A549 (cell line): ENCODE data around the gene ARHGAP32. TPM values are rescaled to one million over a fixed set of nuclear protein-coding genes. Genes with fewer than 3 reads are reported as not detected.

Experiments used
- ATAC-seq, 2 experiments: fragments of 200-7000 bp in 1 of 2; fragments of >200 bp in 1 of 2; cut with Nextera tagmentation in 1 of 2; cut with Tn5 transposase in 1 of 2; 3 replicates each; pipeline versions ENCODE4 v1.8.0 to v1.9.1; 2018 to 2020; ENCODE audit warnings: mild to moderate bottlenecking in 1 of 2, moderate library complexity in 1 of 2
- CTCF ChIA-PET: fragments of 300-600 bp; sonication (Branson Sonifier 250); formaldehyde crosslinking; extraction: SDS; loops from one replicate; lab custom pipeline; 2021; ENCODE audit warnings: antibody characterized with exemption, inconsistent platforms; lab: Yijun Ruan, JAX
- POLR2A ChIA-PET: fragments of 350-600 bp; formaldehyde crosslinking; extraction: SDS; loops from one replicate; lab custom pipeline; 2021; ENCODE audit warnings: antibody characterized with exemption, inconsistent platforms; lab: Yijun Ruan, JAX
- DNase-seq, 2 experiments: peaks; one replicate each; pipeline versions ENCODE4 v3.0.0 to v3.0.0-alpha.2; 2011 to 2016; ENCODE audit warnings: low read depth in 1 of 2, low spot score in 1 of 2
- FAIRE-seq: peaks from 2 replicates; lab custom pipeline; 2011; peaks lifted over from hg19 to GRCh38; lab: Jason Lieb, UNC
- H3K27ac ChIP-seq, 2 experiments: fragments of >200 bp; sonication (Bioruptor Twin); formaldehyde crosslinking; 3 replicates each; pipeline ENCODE4 v1.5.1; 2016 to 2017
- H3K4me1 ChIP-seq: fragments of >200 bp; sonication (Bioruptor Twin); formaldehyde crosslinking; 3 replicates; pipeline ENCODE4 v1.6.1; 2016
- H3K4me2 ChIP-seq: fragments of >200 bp; sonication (Bioruptor Twin); formaldehyde crosslinking; 3 replicates; pipeline ENCODE4 v1.6.1; 2016
- H3K4me3 ChIP-seq: fragments of >200 bp; sonication (Bioruptor Twin); formaldehyde crosslinking; 3 replicates; pipeline ENCODE4 v1.5.1; 2016
- H3K9me3 ChIP-seq: fragments of >200 bp; sonication (Bioruptor Twin); formaldehyde crosslinking; 3 replicates; pipeline ENCODE4 v1.6.1; 2016
- CBX8 ChIP-seq: fragments of 200-600 bp; sonication (generic); IDR thresholded peaks from 2 replicates; pipeline ENCODE4 v1.6.1; 2016
- CEBPB ChIP-seq, 2 experiments: fragments of >200 bp in 1 of 2; sonication (Bioruptor Twin) in 1 of 2; formaldehyde crosslinking in 1 of 2; IDR thresholded peaks; 2 replicates each; pipeline ENCODE4 v1.6.1; 2012 to 2016
- CHD2 ChIP-seq: fragments of 150-350 bp; IDR thresholded peaks from 2 replicates; pipeline ENCODE4 v1.6.1; 2014; ENCODE audit warnings: low read length; ENCODE audit not compliant: partially characterized antibody
- EHF ChIP-seq: fragments of 250-450 bp; sonication (Bioruptor Pico); IDR thresholded peaks from 2 replicates; pipeline ENCODE4 v1.5.0; 2020; ENCODE audit warnings: mild to moderate bottlenecking
- FOXS1 ChIP-seq: fragments of 250-450 bp; sonication (Bioruptor Pico); IDR thresholded peaks from 2 replicates; pipeline ENCODE4 v1.5.0; 2020; ENCODE audit warnings: mild to moderate bottlenecking, moderate library complexity
- GATA3 ChIP-seq: IDR thresholded peaks from 2 replicates; pipeline ENCODE4 v1.6.1; 2012; ENCODE audit warnings: borderline replicate concordance
- HEYL ChIP-seq: fragments of 250-450 bp; sonication (Bioruptor Pico); IDR thresholded peaks from 2 replicates; pipeline ENCODE4 v1.8.0; 2021; ENCODE audit warnings: mild to moderate bottlenecking, moderate library complexity
- HOXB13 ChIP-seq: fragments of 250-450 bp; sonication (Bioruptor Pico); IDR thresholded peaks from 2 replicates; pipeline ENCODE4 v1.5.0; 2020; ENCODE audit warnings: low read depth, mild to moderate bottlenecking, moderate library complexity
- HOXB5 ChIP-seq: fragments of 250-450 bp; sonication (Bioruptor Pico); IDR thresholded peaks from 2 replicates; pipeline ENCODE4 v1.5.0; 2020; ENCODE audit warnings: mild to moderate bottlenecking, moderate library complexity
- JUN ChIP-seq, 2 experiments: fragments of >200 bp; sonication (Bioruptor Twin); formaldehyde crosslinking; IDR thresholded peaks; 2 replicates in 1 of 2; 3 replicates in 1 of 2; pipeline ENCODE4 v1.6.1; 2016 to 2017
- JUNB ChIP-seq: fragments of >200 bp; sonication (Bioruptor Twin); formaldehyde crosslinking; IDR thresholded peaks from 2 replicates; pipeline ENCODE4 v1.6.1; 2016
- KDM1A ChIP-seq: fragments of 200-600 bp; sonication (generic); IDR thresholded peaks from 2 replicates; pipeline ENCODE4 v1.6.1; 2016; ENCODE audit warnings: low read depth, mild to moderate bottlenecking
- MAFK ChIP-seq: fragments of 450-650 bp; IDR thresholded peaks from 2 replicates; pipeline ENCODE4 v1.6.1; 2014; ENCODE audit not compliant: partially characterized antibody
- NFE2L2 ChIP-seq: fragments of 150-350 bp; conservative IDR thresholded peaks from 2 replicates; pipeline ENCODE4 v1.6.1; 2014; ENCODE audit warnings: low read length
- NPAS2 ChIP-seq: fragments of 250-450 bp; sonication (Bioruptor Pico); IDR thresholded peaks from 2 replicates; pipeline ENCODE4 v1.8.0; 2022; ENCODE audit warnings: mild to moderate bottlenecking, moderate library complexity, borderline replicate concordance
- POLR2A ChIP-seq: IDR thresholded peaks from 2 replicates; pipeline ENCODE4 v1.6.1; 2012; ENCODE audit warnings: mild to moderate bottlenecking, low read length
- TFCP2L1 ChIP-seq: fragments of 250-450 bp; sonication (Bioruptor Pico); IDR thresholded peaks from 2 replicates; pipeline ENCODE4 v1.5.0; 2021; ENCODE audit warnings: mild to moderate bottlenecking
- WGBS: methylation state at CpG from one replicate; pipeline ENCODE4 v1.1.6; 2017; ENCODE audit errors: missing lambda C conversion rate; 5-methylcytosine and 5-hydroxymethylcytosine counted together
- polyA plus RNA-seq, 4 experiments: library from polyadenylated mRNA; depleted of rRNA in 3 of 4; stranded (reverse); fragments of >200 nt; fragmentation: RNase III in 1 of 4; extraction: RNeasy Plus Mini Kit Qiagen cat#74134 plus additional on column Dnase treatment in 1 of 4; gene quantifications; 2 replicates in 3 of 4; 3 replicates in 1 of 4; pipeline ENCODE4 v1.2.3, GENCODE V29; 2011 to 2017
- TF ChIP-seq, protein P1 (sequence below): fragments of >200 bp; sonication (Bioruptor Twin); formaldehyde crosslinking; IDR thresholded peaks from 3 replicates; pipeline ENCODE4 v1.6.1; 2016
- TF ChIP-seq, protein P2 (sequence below): IDR thresholded peaks from 2 replicates; pipeline ENCODE4 v1.6.1; 2012
- TF ChIP-seq, protein P3 (sequence below): fragments of >200 bp; sonication (Bioruptor Twin); formaldehyde crosslinking; IDR thresholded peaks from 3 replicates; pipeline ENCODE4 v1.5.1; 2016

The ARHGAP32 gene
- polyA plus RNA-seq, 2 of the 4 experiments (the other 2 are of a cell fraction), result 4.4 to 9.0 TPM

DNA sequence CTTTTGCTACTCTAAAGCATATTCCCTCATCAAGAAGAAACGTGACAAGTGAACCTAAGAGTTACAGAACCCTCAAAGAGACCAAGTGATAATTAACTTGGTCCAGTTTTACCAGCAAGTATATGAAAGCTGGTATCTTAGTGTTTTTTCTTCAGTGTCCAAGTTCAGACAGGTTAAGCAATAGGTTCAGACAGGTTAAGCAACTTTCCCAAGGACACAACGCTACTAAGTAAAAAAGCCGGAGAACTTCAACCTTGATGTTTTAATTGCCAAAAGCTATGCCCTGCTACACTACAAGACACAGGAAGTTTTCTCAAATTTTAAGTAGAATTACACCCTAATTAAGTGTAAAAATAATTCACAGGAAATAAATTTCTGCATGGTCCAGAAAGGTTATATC, 30.0 kb upstream of the ARHGAP32 start:
- CTCF ChIA-PET, result interaction anchor here (1.3 kb wide), 1 partner anchor 109 kb away, joined by 6 read pairs; no protein-coding TSS in a partner anchor
- no peak for DNase-seq
- FAIRE-seq, result no peak
- WGBS, result 93% methylated on average over 3 of the region's 3 CpGs
- no peak overlapping the region for H3K27ac ChIP-seq
- POLR2A ChIA-PET, result no interaction called here
- no peak overlapping the region for H3K4me2 ChIP-seq
- TF ChIP-seq GATA3, result no peak
- no peak for TF ChIP-seq TFCP2L1 (CRISPR knock-in tag)
- TF ChIP-seq, protein P1, sequence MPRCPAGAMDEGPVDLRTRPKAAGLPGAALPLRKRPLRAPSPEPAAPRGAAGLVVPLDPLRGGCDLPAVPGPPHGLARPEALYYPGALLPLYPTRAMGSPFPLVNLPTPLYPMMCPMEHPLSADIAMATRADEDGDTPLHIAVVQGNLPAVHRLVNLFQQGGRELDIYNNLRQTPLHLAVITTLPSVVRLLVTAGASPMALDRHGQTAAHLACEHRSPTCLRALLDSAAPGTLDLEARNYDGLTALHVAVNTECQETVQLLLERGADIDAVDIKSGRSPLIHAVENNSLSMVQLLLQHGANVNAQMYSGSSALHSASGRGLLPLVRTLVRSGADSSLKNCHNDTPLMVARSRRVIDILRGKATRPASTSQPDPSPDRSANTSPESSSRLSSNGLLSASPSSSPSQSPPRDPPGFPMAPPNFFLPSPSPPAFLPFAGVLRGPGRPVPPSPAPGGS, result no peak
- no peak for TF ChIP-seq CHD2
- TF ChIP-seq CEBPB (IDR thresholded peaks at IDR 0.05), result no peak
- TF ChIP-seq CBX8, result no peak
- no peak for TF ChIP-seq JUN (IDR thresholded peaks at IDR 0.05)
- TF ChIP-seq, protein P2, sequence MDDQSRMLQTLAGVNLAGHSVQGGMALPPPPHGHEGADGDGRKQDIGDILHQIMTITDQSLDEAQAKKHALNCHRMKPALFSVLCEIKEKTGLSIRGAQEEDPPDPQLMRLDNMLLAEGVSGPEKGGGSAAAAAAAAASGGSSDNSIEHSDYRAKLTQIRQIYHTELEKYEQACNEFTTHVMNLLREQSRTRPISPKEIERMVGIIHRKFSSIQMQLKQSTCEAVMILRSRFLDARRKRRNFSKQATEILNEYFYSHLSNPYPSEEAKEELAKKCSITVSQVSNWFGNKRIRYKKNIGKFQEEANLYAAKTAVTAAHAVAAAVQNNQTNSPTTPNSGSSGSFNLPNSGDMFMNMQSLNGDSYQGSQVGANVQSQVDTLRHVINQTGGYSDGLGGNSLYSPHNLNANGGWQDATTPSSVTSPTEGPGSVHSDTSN, result no peak
- TF ChIP-seq, all 56 proteins: peak for 0
- Histone ChIP-seq H3K9me3 (peaks cover 3% of the 10 kb centered on the region; the same call in 2 of the 3 replicates), H3K4me1 (peaks cover 6% of the 10 kb centered on the region; the same call in 2 of the 3 replicates), H3K4me3 (no peak overlapping the region)
- no peak for ATAC-seq

DNA sequence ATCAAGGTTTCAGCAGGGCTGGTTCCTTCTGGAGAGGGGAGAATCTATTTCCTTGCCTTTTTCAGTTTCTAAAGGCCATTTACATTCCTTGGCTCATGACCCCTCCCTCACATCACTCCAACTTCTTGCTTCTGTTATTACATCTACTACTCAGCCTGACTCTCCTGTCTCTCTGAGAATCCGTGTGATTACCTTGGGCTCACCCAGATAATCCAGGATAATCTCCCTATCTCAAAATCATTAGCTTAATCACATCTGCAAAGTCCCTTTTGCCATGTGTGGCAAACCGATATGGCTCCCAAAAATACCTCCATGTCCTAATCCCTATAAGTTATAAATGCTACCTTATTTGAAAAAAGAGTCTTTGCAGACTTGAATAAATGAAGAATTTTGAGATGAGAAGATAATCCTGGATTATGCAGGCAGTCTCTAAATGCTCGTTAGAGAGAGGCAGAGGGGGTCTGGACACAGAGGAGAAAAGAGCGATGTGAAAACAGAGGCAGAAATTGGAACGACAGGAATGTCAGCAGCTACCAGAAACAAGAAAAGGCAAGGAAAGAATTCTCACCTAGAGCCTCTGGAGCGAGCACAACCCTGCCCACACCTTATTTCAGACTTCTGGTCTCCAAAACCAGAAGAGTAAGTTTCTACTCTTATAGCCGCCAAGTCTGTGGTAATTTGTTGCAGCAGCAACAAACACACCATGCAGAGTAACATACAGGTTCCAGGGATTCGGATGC, 23.6 kb upstream of the ARHGAP32 start:
- Histone ChIP-seq H3K9me3 (no peaks in the 10 kb centered on the region), H3K4me3 (no peak overlapping the region), H3K4me2 (no peak overlapping the region), H3K4me1 (no peaks in the 10 kb centered on the region; the same call in 1 of the 3 replicates), H3K27ac (no peak overlapping the region)
- ChIA-PET POLR2A (no interaction called here), CTCF (no interaction called here)
- TF ChIP-seq KDM1A (no peak), POLR2A (no peak), NPAS2 (CRISPR knock-in tag) (no peak), MAFK (no peak), CBX8 (no peak), GATA3 (no peak), EHF (CRISPR knock-in tag) (no peak), HOXB13 (CRISPR knock-in tag) (no peak), CHD2 (no peak), NFE2L2 (no peak), HOXB5 (CRISPR knock-in tag) (no peak), HEYL (CRISPR knock-in tag) (no peak), JUNB (no peak), FOXS1 (CRISPR knock-in tag) (no peak), CEBPB (IDR thresholded peaks at IDR 0.05) (no peak)
- TF ChIP-seq, protein P2, result no peak
- TF ChIP-seq, protein P3, sequence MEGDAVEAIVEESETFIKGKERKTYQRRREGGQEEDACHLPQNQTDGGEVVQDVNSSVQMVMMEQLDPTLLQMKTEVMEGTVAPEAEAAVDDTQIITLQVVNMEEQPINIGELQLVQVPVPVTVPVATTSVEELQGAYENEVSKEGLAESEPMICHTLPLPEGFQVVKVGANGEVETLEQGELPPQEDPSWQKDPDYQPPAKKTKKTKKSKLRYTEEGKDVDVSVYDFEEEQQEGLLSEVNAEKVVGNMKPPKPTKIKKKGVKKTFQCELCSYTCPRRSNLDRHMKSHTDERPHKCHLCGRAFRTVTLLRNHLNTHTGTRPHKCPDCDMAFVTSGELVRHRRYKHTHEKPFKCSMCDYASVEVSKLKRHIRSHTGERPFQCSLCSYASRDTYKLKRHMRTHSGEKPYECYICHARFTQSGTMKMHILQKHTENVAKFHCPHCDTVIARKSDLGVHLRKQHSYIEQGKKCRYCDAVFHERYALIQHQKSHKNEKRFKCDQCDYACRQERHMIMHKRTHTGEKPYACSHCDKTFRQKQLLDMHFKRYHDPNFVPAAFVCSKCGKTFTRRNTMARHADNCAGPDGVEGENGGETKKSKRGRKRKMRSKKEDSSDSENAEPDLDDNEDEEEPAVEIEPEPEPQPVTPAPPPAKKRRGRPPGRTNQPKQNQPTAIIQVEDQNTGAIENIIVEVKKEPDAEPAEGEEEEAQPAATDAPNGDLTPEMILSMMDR, result no peak
- TF ChIP-seq, protein P1, result no peak
- WGBS, result 80% methylated on average over 8 of the region's 8 CpGs
- no peak for DNase-seq
- FAIRE-seq, result no peak
- no peak for ATAC-seq
